Pons (tissue), 1 donor: ENCODE measurements around the gene EREG.

Source experiments
- DNase-seq: peaks from one replicate; pipeline ENCODE4 v3.0.0-alpha.2; 2016; ENCODE audit warnings: low spot score

EREG gene

DNA sequence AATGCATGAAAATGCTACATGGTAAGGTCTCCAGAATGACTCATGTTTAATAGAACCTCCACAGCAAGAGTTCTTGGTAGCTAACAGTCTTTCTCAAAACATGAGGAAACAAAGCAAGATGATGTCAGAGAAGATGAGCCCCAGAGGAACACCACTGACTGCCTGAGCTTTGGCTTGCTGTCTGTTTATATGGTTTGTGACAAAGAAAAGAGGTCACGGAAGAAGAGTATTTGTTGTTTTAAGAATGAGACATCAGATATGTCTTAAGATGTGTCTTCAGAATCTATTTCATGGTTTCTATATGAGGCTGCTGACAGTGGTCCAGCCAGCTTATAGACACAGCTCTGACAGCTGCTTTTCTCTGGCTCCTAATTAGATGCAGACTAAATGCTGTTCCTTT lies 61.2 kb downstream of the EREG start:
- DNase-seq, result no peak

DNA sequence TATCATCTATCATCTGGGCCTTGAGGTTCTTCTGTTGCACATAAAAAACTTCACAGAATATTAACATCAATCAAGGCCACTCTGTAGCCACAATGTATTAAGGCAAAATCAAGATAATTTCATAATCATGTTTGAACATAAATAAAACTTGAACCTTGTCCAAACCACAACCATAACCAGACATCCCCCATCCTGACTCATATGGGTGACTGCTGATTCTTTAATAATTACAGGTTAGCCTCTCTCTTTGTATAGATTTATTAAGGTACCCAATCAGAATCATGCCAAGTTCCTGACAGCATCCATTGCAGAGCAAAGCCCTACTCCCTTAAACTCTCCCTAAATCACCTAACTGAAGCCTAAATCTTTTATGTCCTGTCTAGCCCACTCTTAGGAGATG lies 63.3 kb downstream of the EREG start:
- DNase-seq, result no peak

DNA sequence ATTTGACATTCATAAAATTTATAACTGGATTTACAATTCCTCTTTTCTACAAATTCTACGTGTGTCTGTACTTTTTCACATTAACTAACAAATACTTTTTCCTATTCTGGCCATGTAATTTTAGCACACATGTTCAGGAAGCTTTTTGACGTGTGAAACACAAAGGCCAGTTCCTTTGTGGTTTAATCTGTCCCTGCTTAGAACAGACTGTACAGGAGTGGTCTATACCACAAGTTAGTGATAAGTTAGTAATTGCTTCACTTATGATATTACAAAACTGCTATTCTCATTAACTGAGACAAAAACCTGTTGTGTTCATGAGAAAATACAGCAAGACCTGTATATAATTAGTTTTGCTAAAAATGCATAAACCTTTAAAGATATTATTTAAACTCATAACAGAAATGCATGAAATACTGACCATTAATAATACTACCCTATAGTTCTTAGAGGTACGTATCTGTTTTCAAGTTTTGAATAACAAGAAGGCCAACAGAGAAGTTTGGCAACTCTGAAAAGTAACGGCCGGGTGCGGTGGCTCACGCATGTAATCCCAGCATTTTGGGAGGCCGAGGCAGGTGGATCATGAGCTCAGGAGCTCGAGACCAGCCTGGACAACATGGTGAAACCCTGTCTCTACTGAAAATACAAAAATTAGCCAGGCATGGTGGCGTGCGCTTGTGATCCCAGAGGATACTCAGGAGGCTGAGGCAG lies 66.3 kb downstream of the EREG start:
- DNase-seq, result no peak

DNA sequence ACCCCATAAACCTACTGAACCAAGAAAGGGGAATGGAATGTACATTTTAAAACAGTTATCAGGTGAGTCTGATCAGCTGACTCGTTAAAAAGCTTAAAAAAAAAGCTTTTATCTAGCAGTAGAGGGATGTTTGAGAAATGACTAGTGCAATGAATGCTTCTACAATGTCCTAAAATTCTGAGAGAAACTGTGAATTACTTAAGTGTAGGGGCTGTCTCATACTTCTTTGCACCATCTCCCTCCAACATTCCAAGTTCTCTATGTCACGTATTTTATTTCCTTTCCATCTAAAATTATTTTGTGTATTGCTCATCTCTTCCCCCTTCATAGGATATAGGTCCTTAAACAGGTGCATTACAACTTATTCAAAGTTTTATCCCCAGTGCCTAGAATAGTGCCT lies 68.1 kb downstream of the EREG start:
- no peak for DNase-seq

DNA sequence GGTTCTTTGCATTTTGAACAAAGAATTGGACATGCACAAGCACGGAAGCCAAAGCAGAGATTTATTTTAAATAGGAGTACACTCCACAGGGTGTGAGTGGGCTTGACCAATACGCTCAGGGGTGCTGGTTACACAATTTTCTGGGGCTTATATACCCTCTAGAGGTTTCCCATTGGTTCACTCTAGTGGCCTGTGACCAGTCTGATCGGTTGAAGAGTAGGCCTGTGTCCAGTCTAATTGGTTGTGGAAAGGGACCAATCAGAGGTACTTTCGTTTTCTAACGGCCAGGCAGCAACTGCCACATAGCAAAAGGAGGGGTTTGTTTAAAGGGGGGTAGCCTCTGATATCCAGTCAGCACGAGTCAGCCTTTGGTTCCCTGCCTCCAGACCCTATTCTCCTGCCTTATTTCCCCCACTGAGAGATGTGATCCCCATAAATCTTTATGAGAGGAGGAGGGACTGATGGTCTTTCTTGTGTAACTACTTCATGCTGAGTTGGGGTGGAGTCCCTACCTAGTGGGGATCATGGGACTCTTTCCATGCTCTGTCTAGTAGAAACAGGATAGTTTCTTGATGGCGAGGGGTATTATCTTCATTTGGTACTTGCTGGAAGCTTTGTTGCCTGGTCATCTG lies 68.7 kb downstream of the EREG start:
- no peak for DNase-seq

DNA sequence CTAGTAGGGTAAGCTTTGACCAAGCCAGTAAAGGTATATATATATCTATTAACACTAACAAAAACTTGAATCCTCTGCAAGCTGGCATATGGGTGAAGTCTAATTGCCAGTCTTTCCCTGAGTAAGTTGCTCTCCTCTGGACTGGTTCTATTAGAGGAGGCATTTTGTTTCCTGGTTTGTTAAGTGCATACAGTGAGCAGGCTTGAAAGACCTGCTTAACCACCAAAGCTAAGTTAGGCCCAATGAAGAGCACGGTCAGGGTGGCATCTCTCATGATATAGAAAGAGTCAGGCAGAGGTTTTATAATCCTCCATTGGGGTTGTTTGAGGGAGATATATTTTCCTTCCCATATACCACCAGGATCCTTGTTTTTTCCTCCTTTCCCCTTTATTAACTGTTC lies 70.4 kb downstream of the EREG start:
- DNase-seq, result no peak

DNA sequence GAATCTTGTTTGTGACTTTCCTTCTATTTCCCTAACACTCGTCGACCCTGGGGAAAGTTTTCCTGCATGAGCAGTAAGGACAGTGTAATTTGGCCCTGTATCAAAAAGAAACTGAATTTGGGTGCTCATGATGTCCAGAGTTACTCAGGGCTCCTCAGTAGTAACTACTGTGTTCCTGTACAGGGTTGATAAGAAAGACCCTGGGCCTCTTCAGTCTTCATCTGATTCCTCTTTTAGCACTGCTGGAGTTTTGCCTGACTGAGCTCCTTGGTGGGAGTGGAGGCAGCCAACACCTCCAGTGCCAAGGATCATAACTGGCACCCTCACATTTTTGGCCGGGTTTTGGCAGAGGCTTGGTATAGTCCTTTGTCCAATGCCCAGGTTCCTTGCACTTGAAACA lies 72.9 kb downstream of the EREG start:
- DNase-seq, result no peak
